Activated naive CD8-positive, alpha-beta T cell treated with anti-CD3 and anti-CD28 coated beads, Interleukin-2, amount 50 U/mL, for 24 hours (primary cell): ENCODE measurements around the gene ZP3.
"Not testable (repeated sequence)": the region's sequence is repeated elsewhere in the genome, so short reads cannot be mapped to it uniquely, and the experiment has no call there.

Experiments used
- ATAC-seq: fragments of 150-1000 bp; cut with Tn5 transposase; one replicate; pipeline ENCODE4 v1.10.0; 2021
- DNase-seq: peaks from one replicate; pipeline ENCODE4 v3.0.0; 2021
- H3K27ac Mint-ChIP-seq: one replicate; pipeline ENCODE4 v1.8.0; 2021; ENCODE audit warnings: mild to moderate bottlenecking, mixed read lengths
- H3K27me3 Mint-ChIP-seq: one replicate; pipeline ENCODE4 v1.8.0; 2021; ENCODE audit warnings: mixed read lengths
- H3K36me3 Mint-ChIP-seq: one replicate; pipeline ENCODE4 v1.8.0; 2021; ENCODE audit warnings: low read depth, mixed read lengths
- H3K4me1 Mint-ChIP-seq: one replicate; pipeline ENCODE4 v1.8.0; 2021; ENCODE audit warnings: mixed read lengths
- H3K4me3 Mint-ChIP-seq: one replicate; pipeline ENCODE4 v1.8.0; 2021; ENCODE audit warnings: mild to moderate bottlenecking, moderate library complexity, mixed read lengths
- H3K9me3 Mint-ChIP-seq: one replicate; pipeline ENCODE4 v1.8.0; 2021; ENCODE audit warnings: mixed read lengths

ZP3 gene

GRCh38 chr7:76423666-76424412 lies 911 bp upstream of the ZP3 start:
- Mint-ChIP-seq H3K27ac (no peak overlapping the region), H3K9me3 (no peaks in the 10 kb centered on the region), H3K4me1 (peaks cover 2% of the 10 kb centered on the region), H3K4me3 (no peak overlapping the region), H3K36me3 (no peaks in the 10 kb centered on the region), H3K27me3 (peaks cover 4% of the 10 kb centered on the region)
- ATAC-seq (no peak), DNase-seq (no peak)

- no peaks in the 10 kb centered on the region for H3K9me3 Mint-ChIP-seq
- H3K27ac Mint-ChIP-seq, result no peak overlapping the region
- no peak for DNase-seq
- peaks cover 2% of the 10 kb centered on the region for H3K4me1 Mint-ChIP-seq
- ATAC-seq, result no peak
- no peaks in the 10 kb centered on the region for H3K36me3 Mint-ChIP-seq
- H3K27me3 Mint-ChIP-seq, result peaks cover 2% of the 10 kb centered on the region
- no peak overlapping the region for H3K4me3 Mint-ChIP-seq
Observed at GRCh38 chr7:76425156-76425555, 406 bp downstream of the ZP3 start.

- not testable (repeated sequence) for H3K27me3 Mint-ChIP-seq, H3K4me3 Mint-ChIP-seq, H3K27ac Mint-ChIP-seq, H3K36me3 Mint-ChIP-seq, ATAC-seq, H3K9me3 Mint-ChIP-seq, H3K4me1 Mint-ChIP-seq, DNase-seq
Observed at GRCh38 chr7:76425558-76425957, 808 bp downstream of the ZP3 start.

GRCh38 chr7:76426246-76426645 lies 1.5 kb downstream of the ZP3 start:
- Mint-ChIP-seq H3K9me3 (no peaks in the 10 kb centered on the region), H3K4me1 (peaks cover 2% of the 10 kb centered on the region)

GRCh38 chr7:76427635-76428034 lies 2.9 kb downstream of the ZP3 start:
- ATAC-seq (no peak), DNase-seq (no peak)
- H3K4me3 Mint-ChIP-seq, result no peak overlapping the region
- peaks cover 2% of the 10 kb centered on the region for H3K4me1 Mint-ChIP-seq
- no peak overlapping the region for H3K27ac Mint-ChIP-seq
- H3K36me3 Mint-ChIP-seq, result no peaks in the 10 kb centered on the region
- no peaks in the 10 kb centered on the region for H3K9me3 Mint-ChIP-seq
- H3K27me3 Mint-ChIP-seq, result no peaks in the 10 kb centered on the region

More at GRCh38 chr7:76426246-76426645, 1.5 kb downstream of the ZP3 start:
- no peaks in the 10 kb centered on the region for H3K27me3 Mint-ChIP-seq
- ATAC-seq, result no peak
- DNase-seq, result no peak
- H3K27ac Mint-ChIP-seq, result no peak overlapping the region
- no peak overlapping the region for H3K4me3 Mint-ChIP-seq
- H3K36me3 Mint-ChIP-seq, result no peaks in the 10 kb centered on the region

GRCh38 chr7:76428149-76428823 lies 3.5 kb downstream of the ZP3 start:
- H3K27ac Mint-ChIP-seq, result no peak overlapping the region
- no peaks in the 10 kb centered on the region for H3K27me3 Mint-ChIP-seq
- H3K4me3 Mint-ChIP-seq, result no peak overlapping the region
- no peak for ATAC-seq
- H3K36me3 Mint-ChIP-seq, result no peaks in the 10 kb centered on the region
- H3K4me1 Mint-ChIP-seq, result peaks cover 2% of the 10 kb centered on the region
- no peak for DNase-seq
- no peaks in the 10 kb centered on the region for H3K9me3 Mint-ChIP-seq

GRCh38 chr7:76428868-76429805 lies 4.4 kb downstream of the ZP3 start:
- ATAC-seq (no peak), DNase-seq (no peak)
- Mint-ChIP-seq H3K27me3 (no peaks in the 10 kb centered on the region), H3K4me3 (no peak overlapping the region), H3K27ac (no peak overlapping the region), H3K9me3 (no peaks in the 10 kb centered on the region), H3K4me1 (peaks cover 2% of the 10 kb centered on the region), H3K36me3 (no peaks in the 10 kb centered on the region)

- H3K27me3 Mint-ChIP-seq, result no peaks in the 10 kb centered on the region
- no peak overlapping the region for H3K27ac Mint-ChIP-seq
- no peak for ATAC-seq
- H3K36me3 Mint-ChIP-seq, result no peaks in the 10 kb centered on the region
- no peaks in the 10 kb centered on the region for H3K4me1 Mint-ChIP-seq
- no peak for DNase-seq
- no peak overlapping the region for H3K4me3 Mint-ChIP-seq
- no peaks in the 10 kb centered on the region for H3K9me3 Mint-ChIP-seq
Observed at GRCh38 chr7:76430211-76430610, 5.5 kb downstream of the ZP3 start.

GRCh38 chr7:76430836-76431235 lies 6.1 kb downstream of the ZP3 start:
- no peak for ATAC-seq
- DNase-seq, result no peak
- no peaks in the 10 kb centered on the region for H3K27me3 Mint-ChIP-seq
- no peak overlapping the region for H3K4me3 Mint-ChIP-seq
- no peaks in the 10 kb centered on the region for H3K9me3 Mint-ChIP-seq
- no peaks in the 10 kb centered on the region for H3K36me3 Mint-ChIP-seq
- no peaks in the 10 kb centered on the region for H3K4me1 Mint-ChIP-seq
- H3K27ac Mint-ChIP-seq, result no peak overlapping the region

- not testable (repeated sequence) for H3K36me3 Mint-ChIP-seq, H3K27me3 Mint-ChIP-seq, H3K4me3 Mint-ChIP-seq, H3K4me1 Mint-ChIP-seq, H3K27ac Mint-ChIP-seq, H3K9me3 Mint-ChIP-seq
- DNase-seq (peak; percentile 58), ATAC-seq (peak; percentile 65)
Observed at GRCh38 chr7:76437873-76438272, 13.1 kb downstream of the ZP3 start.

- H3K27me3 Mint-ChIP-seq, H3K9me3 Mint-ChIP-seq, H3K4me1 Mint-ChIP-seq, H3K4me3 Mint-ChIP-seq, H3K27ac Mint-ChIP-seq, H3K36me3 Mint-ChIP-seq, ATAC-seq, DNase-seq: not testable (repeated sequence)
Observed at GRCh38 chr7:76439120-76439888, 14.6 kb downstream of the ZP3 start.

- H3K9me3 Mint-ChIP-seq, ATAC-seq, DNase-seq, H3K4me3 Mint-ChIP-seq, H3K27me3 Mint-ChIP-seq, H3K36me3 Mint-ChIP-seq, H3K27ac Mint-ChIP-seq: not testable (repeated sequence)
- H3K4me1 Mint-ChIP-seq, result peaks cover 13% of the 10 kb centered on the region
Observed at GRCh38 chr7:76440404-76440803, 15.7 kb downstream of the ZP3 start.

- not testable (repeated sequence) for H3K27ac Mint-ChIP-seq, H3K36me3 Mint-ChIP-seq, H3K9me3 Mint-ChIP-seq, DNase-seq, H3K27me3 Mint-ChIP-seq, H3K4me3 Mint-ChIP-seq
- H3K4me1 Mint-ChIP-seq, result peaks cover 15% of the 10 kb centered on the region
- ATAC-seq, result peak; percentile 27
Observed at GRCh38 chr7:76441792-76442191, 17.0 kb downstream of the ZP3 start.
